GF-D8 (cell line): Measurements from ENCODE around the gene SSB.
"Not testable (repeated sequence)": the region's sequence is repeated elsewhere in the genome, so short reads cannot be mapped to it uniquely, and the experiment has no call there.

ENCODE experiments used
- DNase-seq: peaks from one replicate; lab custom pipeline; 2025; lab: John Stamatoyannopoulos, UW

SSB gene

GRCh38 chr2:169798718-169799592 is at the start of gene SSB:
Gene SSB (plus strand): TSS chr2:169798871. CDS start chr2:169800961, 2,090 bp downstream.
- DNase-seq = peak; percentile 66

- no peak for DNase-seq
Observed at GRCh38 chr2:169752752-169753151, 45.9 kb upstream of the SSB start.

- no peak for DNase-seq
Observed at GRCh38 chr2:169755083-169755870, 43.4 kb upstream of the SSB start.

GRCh38 chr2:169756342-169756741 is 42.3 kb upstream of the SSB start:
- DNase-seq = no peak

GRCh38 chr2:169757356-169757755 is 41.3 kb upstream of the SSB start:
- no peak for DNase-seq

GRCh38 chr2:169757778-169758177 is 40.9 kb upstream of the SSB start:
- DNase-seq = no peak

GRCh38 chr2:169759987-169760386 is 38.7 kb upstream of the SSB start:
- DNase-seq = no peak

GRCh38 chr2:169760798-169761197 is 37.9 kb upstream of the SSB start:
- DNase-seq = not testable (repeated sequence)

- no peak for DNase-seq
Observed at GRCh38 chr2:169761251-169761969, 37.3 kb upstream of the SSB start.

- no peak for DNase-seq
Observed at GRCh38 chr2:169761970-169762292, 36.7 kb upstream of the SSB start.

- no peak for DNase-seq
Observed at GRCh38 chr2:169765523-169765922, 33.1 kb upstream of the SSB start.

- DNase-seq = peak; percentile 18
Observed at GRCh38 chr2:169767243-169767888, 31.3 kb upstream of the SSB start.

- DNase-seq = no peak
Observed at GRCh38 chr2:169768262-169768995, 30.2 kb upstream of the SSB start.

- DNase-seq = peak; percentile 65
Observed at GRCh38 chr2:169771021-169771420, 27.6 kb upstream of the SSB start.

GRCh38 chr2:169771612-169772011 is 27.1 kb upstream of the SSB start:
- no peak for DNase-seq

GRCh38 chr2:169772651-169773050 is 26.0 kb upstream of the SSB start:
- no peak for DNase-seq

GRCh38 chr2:169775354-169775753 is 23.3 kb upstream of the SSB start:
- no peak for DNase-seq

- no peak for DNase-seq
Observed at GRCh38 chr2:169775765-169776164, 22.9 kb upstream of the SSB start.

GRCh38 chr2:169776252-169776761 is 22.4 kb upstream of the SSB start:
- no peak for DNase-seq

GRCh38 chr2:169778446-169778845 is 20.2 kb upstream of the SSB start:
- peak; percentile 58 for DNase-seq
